Activated effector memory CD4-positive, alpha-beta T cell treated with anti-CD3 and anti-CD28 coated beads, Interleukin-2, amount 50 U/mL, for 16 hours (primary cell): ENCODE results near the gene MRPL28.
A peak's percentile ranks its signal among the peaks of the same experiment; 100 is the strongest.
"Not testable (repeated sequence)": the region's sequence is repeated elsewhere in the genome, so short reads cannot be mapped to it uniquely, and the experiment has no call there.

Source experiments
- DNase-seq: peaks from one replicate; pipeline ENCODE4 v3.0.0-alpha.2; 2020

The MRPL28 gene

DNA sequence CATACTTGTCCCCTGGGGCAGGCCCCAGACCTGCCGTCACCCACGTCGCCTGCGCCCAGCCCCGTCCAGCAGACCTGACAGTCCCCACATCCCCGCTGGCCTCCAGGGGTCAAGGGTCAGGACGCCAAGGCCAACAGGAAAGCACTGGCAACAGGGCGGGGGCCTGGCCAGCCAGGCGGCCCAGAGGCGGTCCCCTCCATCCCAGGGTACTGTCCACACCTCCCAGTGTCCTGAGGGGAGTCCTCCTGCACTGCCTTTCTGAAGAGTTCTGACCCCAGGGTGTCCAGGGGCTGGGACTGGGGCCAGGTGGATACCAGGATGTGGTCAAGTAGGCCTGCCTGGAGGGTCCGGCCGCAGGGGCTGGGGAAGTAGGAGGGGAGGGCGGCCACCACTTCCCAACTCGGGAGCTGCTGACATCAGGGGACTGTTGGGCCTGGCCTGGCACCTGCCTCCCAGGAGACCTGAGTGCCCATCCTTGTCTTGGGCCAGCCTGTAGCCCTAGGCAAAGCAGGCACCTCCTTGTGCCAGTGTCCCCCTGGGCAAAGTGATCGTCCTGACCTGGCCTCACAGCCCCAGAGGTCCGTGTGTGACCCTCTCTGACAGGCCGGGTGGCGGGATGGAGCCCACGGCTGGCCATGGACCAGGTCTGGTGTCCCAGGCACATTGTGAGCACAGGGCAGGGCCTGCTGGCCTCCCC lies 11.1 kb downstream of the MRPL28 start:
- no peak for DNase-seq

- DNase-seq: no peak
These were observed 13.6 kb downstream of the MRPL28 start for GRCh38 chr16:356741-357140.

DNA sequence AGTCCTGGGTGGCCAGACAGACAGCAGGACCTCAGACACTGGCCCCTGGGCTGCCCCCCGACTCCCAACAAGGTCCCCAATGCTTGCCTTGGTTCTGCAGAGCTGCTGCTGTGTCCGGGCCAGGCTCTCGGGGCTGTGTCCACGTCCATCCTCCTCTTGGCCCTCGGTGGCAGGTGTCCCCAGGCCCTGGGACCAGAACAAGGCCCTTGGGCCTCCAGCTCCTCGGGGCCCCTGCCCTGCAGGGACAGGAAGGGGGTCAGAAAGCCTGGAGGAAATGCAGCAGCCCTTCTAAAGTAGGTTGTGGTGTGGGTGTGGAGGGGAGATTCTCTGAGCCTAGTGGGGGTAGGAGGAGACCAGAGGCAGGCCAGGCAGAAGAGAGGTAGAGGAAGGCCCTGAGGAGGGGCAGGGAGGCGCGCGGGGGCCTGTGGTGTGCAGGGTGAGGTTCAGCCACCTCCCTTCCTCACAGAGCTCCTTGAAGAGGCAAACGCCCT lies 15.3 kb downstream of the MRPL28 start:
- DNase-seq: peak; percentile 76

DNA sequence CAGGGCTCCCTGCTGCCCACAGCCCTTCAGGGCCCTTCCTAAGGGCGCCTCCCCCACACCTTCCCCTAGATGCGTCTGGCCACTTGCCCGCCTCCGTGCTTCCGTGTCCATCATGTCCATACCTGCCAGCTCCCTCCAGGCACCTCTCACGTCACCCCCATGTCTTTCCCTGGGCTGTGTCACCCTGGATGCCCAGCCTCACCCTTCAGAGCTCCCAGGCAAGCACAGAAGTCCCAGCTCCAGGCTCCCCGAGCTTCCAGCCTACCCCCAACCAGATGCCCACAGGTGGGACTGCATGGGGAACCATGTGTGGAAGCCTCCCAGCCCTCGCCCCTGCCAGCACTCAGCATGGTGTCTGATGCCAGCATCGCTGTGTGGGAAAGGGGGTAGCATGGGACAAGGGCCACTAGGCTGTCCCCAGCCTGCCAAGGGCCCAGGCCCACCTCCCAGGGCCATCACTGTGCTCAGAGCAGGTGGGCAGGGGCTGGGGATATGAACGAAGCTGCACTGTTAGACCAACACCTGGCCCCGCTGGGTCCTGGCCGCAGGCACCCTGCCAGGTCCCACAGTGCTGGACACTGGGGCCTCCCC lies 16.0 kb downstream of the MRPL28 start:
- DNase-seq: no peak

- DNase-seq: no peak
These were observed 16.7 kb downstream of the MRPL28 start for GRCh38 chr16:353404-354290.

- peak; percentile 100 for DNase-seq
These were observed 17.6 kb downstream of the MRPL28 start, which contains the start of gene AXIN1 for GRCh38 chr16:352547-353403. Gene AXIN1 (minus strand): TSS chr16:352723. CDS start chr16:347025, 5,698 bp downstream.

DNA sequence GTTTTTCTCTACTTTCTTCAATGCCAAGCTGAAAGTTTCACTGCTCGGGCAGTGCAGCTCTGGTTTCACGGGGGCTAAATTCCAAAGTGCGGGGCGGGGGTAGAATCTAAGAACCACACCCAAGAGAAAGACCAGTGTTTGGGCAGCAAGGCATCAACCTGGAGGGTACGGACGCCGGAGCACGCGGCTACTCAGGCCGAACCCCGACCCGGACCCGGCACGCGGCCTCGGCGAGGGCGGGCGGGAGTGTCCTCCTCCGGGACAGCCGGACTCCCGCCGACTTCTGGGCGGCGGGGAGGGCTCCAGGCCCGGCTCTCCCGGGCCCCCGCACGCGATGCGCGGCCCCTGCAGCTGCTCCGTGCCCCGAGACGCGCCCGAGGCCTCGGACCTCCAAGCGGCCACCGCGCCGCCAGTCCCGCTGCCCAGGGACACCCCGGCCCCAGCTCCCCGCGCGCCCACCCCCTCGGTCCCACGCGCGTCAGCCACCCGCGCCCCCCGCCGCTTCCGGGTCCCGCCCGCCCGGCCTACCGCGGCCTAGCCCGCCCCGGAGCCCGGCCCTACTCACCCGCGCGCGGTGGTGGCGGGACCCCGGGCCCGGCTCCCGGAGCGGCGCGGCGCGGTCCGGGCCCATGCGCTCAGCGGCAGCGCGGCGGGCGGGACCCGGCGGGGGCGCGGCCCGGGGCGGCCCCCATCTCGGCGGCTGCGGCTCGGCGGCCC lies 18.4 kb downstream of the MRPL28 start:
- DNase-seq: peak; percentile 80

DNA sequence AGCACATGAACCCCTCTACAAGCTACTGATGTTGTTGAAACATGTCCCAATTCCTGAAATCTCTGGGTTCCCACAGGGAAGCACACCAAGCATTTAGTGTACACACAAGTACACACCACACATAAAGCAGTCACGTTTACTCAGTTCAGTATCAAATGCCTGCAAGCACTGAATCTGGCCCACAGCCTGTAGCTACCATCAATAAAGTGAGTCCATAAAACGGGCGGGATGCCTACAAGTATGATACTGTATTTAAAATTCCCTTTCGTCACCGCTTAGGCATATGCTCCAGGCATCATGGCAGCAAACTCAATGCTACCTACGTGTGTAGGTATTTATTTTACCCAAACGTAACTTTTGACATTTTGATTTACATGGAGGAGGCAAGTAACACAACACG lies 20.1 kb downstream of the MRPL28 start:
- no peak for DNase-seq

DNA sequence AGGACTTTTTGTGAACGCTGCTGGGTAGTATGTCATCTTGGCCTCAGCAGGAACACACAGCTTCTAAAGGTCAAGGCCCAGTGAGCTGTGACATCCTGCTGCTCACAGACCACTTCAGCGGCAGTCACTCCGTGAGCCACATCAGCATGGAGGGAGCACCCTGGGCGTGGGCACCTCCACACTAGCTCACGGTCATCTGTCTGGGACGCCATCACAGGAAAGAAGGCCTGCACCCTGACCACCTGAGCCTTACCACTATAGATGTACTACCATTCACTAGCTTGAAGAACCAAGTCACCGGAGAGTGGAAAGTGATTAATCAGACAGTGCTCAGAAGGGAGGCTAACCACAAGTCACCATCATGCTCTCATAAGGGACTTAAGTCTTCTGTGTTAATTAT lies 21.1 kb downstream of the MRPL28 start:
- DNase-seq: no peak

- DNase-seq: not testable (repeated sequence)
These were observed 21.8 kb downstream of the MRPL28 start for GRCh38 chr16:348495-348894.

DNA sequence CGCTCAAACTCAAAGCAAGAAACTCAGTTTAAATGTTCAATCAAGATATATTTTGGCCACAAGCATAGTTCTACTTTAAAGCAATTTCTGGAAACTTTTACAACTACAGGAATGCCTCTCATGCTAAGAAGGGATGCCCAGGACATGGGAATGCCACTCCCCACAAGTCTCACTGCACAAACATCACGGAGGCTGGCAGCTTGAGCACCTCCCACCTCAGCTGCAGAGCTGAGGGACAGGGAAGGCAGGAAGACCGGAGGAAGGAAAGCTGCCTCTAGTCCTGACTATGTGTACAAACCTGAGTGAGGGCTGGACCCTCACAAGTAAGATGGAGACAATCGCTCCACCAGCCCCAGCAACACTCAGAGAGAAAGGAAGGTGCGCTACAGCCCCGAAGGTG lies 23.1 kb downstream of the MRPL28 start:
- DNase-seq: no peak

- no peak for DNase-seq
These were observed 23.8 kb downstream of the MRPL28 start for GRCh38 chr16:346587-346986.

- DNase-seq: no peak
These were observed 24.6 kb downstream of the MRPL28 start for GRCh38 chr16:345772-346171.

GRCh38 chr16:342455-343213 lies 27.7 kb downstream of the MRPL28 start:
- DNase-seq: no peak

DNA sequence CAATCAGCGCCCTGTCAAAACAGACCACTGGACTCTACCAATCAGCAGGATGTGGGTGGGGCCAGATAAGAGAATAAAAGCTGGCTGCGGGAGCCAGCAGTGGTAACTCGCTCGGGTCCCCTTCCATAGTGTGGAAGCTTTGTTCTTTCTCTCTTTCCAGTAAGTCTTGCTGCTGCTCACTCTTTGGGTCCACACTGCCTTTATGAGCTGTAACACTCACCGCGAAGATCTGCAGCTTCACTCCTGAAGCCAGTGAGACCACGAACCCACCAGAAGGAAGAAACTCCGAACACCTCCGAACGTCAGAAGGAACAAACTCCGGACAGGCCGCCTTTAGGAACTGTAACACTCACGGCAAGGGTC lies 28.4 kb downstream of the MRPL28 start:
- not testable (repeated sequence) for DNase-seq

GRCh38 chr16:341095-341973 lies 29.0 kb downstream of the MRPL28 start:
- DNase-seq: not testable (repeated sequence)

DNA sequence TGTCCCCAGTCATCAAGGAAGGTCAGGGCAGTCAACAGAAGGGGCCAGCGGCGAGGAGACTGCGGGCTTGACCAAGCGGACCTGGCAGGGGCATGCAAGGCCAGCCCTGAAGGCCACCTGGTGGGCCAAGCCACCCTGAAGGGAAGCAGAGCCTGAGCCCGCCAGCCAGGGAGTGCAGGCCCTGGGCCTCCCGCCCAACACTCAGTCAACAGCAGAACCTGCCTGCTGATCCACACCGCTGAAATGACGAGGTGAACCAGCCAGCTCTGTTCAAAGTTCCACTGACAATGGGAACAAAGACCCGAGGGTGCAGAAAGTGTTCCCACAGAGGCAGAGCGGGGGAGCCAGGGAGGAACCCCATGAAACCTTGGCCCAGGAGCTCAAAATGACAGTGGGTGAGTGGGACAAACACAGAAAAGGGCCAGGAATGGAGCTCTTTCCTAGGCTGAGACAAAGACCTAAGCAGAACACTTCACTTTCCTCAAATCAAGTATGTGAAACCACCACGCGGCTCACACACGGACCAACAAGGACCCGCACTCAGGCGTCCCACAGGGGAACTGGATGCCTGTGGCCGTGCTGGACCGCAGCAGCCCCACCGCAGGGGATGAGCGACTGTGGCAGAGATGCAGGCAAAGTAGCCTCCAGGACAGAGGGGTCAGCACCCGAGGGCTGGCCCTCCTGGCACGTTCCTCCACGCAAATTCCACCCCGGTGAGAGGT lies 29.8 kb downstream of the MRPL28 start:
- no peak for DNase-seq

- no peak for DNase-seq
These were observed 30.7 kb downstream of the MRPL28 start for GRCh38 chr16:339680-340079.

- no peak for DNase-seq
These were observed 32.3 kb downstream of the MRPL28 start for GRCh38 chr16:337975-338575.
